Astrocyte of the spinal cord (primary cell): ENCODE measurements around the gene BCAN.

Experiments used
- DNase-seq: peaks from one replicate; pipeline ENCODE4 v3.0.0; 2011; ENCODE audit warnings: low read depth, low spot score
- H3K4me3 ChIP-seq: 2 replicates; pipeline ENCODE4 v1.5.1; 2011; ENCODE audit warnings: low read depth, mild to moderate bottlenecking, low read length, moderate library complexity
- in situ Hi-C: cut with HindIII; loops from 2 replicates; pipeline ENCODE4 v1.10.0; 2017; ENCODE audit warnings: low sequenced_read_pairs
- TF ChIP-seq, protein P1 (sequence below): IDR thresholded peaks from 2 replicates; pipeline ENCODE4 v1.5.1; 2012; ENCODE audit warnings: low read depth, mild to moderate bottlenecking, low read length, inconsistent platforms

The BCAN gene

DNA sequence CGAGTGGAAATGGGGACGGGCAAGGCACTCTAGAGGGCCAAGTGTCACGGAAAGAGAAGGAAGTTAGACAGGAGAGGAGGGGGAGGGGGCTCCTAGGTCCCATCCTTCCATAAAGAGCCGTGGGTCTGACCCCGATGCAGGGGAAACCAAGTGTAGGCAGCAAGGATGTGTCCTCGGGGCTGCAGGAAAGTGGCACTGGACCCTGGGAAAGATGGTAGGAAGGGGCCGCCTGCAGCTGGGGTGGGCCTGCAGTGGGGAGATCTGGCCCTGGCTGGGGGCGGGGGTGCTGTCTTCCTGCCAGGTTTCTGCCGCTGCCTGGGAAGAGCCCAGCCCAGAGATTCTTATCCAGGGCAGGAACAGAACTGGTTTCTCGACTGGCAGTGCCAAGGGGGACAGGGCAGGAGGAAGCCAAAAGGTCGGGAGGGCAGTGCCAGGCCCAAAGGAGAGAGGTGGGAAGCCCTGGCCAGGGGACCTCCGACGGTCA is 50.6 kb downstream of the BCAN start:
- TF ChIP-seq, protein P1, sequence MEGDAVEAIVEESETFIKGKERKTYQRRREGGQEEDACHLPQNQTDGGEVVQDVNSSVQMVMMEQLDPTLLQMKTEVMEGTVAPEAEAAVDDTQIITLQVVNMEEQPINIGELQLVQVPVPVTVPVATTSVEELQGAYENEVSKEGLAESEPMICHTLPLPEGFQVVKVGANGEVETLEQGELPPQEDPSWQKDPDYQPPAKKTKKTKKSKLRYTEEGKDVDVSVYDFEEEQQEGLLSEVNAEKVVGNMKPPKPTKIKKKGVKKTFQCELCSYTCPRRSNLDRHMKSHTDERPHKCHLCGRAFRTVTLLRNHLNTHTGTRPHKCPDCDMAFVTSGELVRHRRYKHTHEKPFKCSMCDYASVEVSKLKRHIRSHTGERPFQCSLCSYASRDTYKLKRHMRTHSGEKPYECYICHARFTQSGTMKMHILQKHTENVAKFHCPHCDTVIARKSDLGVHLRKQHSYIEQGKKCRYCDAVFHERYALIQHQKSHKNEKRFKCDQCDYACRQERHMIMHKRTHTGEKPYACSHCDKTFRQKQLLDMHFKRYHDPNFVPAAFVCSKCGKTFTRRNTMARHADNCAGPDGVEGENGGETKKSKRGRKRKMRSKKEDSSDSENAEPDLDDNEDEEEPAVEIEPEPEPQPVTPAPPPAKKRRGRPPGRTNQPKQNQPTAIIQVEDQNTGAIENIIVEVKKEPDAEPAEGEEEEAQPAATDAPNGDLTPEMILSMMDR, result no peak
- in situ Hi-C loops, result no loop called here
- DNase-seq, result no peak
- H3K4me3 ChIP-seq, result no peak overlapping the region

DNA sequence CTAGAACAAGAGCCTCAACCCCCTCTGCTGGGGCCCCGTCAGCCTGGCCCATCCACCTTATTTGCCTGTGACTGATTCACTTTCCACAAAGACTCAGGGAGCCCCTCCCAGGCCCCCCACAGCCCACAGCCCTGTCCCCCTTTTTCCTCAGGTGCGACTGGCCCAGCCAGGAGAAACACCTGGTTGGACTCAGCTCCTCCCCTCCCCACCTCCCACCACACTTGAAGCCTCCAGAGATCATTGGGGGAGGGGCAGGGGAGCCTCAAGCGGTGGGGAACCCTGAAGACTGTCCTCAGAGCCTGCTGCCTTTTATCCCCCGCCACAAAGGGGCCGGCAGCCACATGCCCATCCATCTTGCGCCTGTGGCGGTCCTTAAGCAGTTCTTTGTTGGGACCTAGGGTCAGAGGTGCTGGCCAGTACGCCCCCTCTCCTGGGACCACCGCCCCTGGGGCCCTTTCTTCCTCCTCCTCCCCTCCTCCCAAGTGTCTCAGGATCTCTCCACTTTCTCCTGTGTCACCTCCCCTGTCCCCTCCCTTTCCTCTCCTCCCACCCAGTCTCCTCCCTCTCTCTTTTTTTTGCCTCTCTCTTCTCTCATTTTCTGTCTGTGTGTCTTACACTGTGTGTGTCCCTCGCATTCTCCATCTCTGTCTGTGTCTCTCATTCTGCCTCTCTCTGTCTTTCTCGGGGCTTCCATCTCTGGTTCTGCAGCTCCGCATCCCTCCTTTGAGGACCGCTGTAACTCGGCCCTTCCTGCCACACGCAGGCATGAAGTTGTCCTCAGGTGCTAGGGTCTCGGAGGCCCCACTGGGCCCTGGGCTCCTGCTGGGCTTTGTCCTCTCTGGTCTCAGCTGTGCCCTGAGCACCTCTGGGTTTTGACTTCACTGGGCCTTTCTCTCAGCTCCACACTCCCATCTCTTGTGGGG is 51.3 kb downstream of the BCAN start:
- in situ Hi-C loops, result no loop called here
- TF ChIP-seq, protein P1, result no peak
- peak; percentile 22 for DNase-seq
- no peak overlapping the region for H3K4me3 ChIP-seq

DNA sequence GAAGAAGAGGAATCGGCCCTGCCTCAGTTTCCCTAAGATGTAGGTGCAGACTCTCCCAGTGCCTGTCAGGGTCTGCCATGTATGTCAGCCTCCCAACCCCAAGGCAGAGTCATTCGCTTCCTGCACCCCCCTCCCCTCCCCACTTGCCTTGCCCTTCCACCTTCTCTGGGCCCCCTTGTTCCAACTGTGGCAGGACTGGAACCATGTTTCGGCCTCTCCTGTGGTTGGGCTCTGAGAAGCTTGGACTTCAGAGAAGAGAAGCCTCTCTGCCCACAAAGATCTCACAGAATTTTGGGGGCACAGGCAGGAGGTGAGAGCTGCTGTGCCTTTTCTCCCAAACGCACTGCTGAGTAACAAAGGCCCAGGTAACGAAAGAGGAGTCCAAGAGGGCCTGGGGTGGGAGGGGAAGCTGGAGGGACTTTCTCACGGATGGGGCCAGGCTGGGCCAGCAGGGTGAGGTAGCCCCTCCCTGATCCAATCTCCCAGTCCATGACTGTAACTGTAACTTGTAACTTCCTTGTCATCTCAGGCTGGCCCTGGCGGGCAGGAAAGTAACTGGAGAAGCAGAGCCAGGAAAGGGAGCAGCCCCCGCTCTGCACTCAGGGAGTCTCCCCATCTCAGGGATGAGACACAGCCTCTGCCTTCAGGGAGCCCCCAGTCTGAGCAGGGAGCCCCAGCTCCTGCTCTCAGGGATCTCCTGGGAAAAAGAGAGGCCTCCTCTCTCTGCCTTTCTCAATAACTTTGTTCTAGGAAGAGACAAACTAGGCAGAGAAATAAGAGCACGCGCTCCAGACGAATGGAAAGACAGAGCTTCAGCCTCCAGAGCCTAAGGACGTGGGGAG is 52.2 kb downstream of the BCAN start:
- no peak for DNase-seq
- in situ Hi-C loops, result no loop called here
- TF ChIP-seq, protein P1, result no peak
- no peak overlapping the region for H3K4me3 ChIP-seq

DNA sequence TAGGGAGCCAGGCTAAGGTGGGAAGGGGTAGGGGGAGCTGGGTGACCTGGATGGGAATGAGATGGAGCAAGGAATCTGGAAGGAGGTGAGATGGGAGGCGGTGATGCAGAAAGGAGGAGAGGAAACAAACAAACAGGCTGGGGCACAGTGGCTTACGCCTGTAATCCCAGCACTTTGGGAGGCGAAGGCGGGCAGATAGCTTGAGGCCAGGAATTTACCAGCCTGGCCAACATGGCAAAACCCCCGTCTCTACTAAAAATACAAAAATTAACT is 52.7 kb downstream of the BCAN start:
- TF ChIP-seq, protein P1, result no peak
- no peak overlapping the region for H3K4me3 ChIP-seq
- DNase-seq, result no peak
- in situ Hi-C loops, result no loop called here

DNA sequence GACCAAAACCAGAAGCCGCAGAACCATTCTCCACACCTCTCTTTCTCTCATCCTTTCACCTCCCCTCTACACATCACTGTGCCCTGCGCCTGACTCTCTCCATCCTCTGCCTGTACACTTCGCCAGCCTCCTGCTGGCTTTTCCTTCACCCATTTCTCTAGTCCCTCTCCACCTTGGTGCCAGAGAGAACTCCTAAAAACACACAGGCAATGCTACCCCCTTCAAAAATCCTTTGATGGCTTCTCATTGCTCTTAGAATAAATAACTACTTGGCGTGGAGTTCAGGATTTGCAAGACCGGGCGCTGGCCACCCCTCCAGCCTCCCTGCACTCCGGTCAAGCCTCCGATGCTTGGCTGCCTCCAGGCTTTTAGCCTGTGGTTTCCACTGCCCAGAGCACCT is 54.8 kb downstream of the BCAN start:
- no peak for DNase-seq
- H3K4me3 ChIP-seq, result no peak overlapping the region
- TF ChIP-seq, protein P1, result no peak
- in situ Hi-C loops, result no loop called here

DNA sequence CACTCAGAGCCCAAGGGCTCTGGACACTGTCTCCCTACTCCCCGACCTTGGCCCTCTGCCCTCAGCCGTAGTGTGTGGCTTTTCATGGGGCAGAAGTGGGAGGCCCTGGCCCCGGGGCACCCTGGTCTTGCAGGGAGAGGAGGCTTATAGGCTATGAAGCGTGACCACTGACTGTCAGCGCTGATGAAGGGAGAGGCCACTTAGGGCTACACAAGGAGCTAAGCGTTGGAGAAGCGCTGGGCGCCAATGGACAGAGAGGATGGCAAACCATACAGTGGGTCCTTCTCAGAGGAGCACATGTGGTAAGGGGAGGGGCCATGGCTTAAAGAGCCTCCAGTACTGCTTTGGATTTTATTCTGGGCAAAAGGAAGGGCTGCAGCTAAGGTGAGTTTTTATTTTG is 55.6 kb downstream of the BCAN start:
- in situ Hi-C loops, result no loop called here
- no peak for DNase-seq
- H3K4me3 ChIP-seq, result no peak overlapping the region
- TF ChIP-seq, protein P1, result no peak
